ENCODE data around the gene SEMA7A.
"Not testable (repeated sequence)": the region's sequence is repeated elsewhere in the genome, so short reads cannot be mapped to it uniquely, and the experiment has no call there.

The SEMA7A gene

GRCh38 chr15:74433592-74434262 lies at the start of gene SEMA7A:
Gene SEMA7A (minus strand): TSS chr15:74433958. CDS start chr15:74433918, 40 bp downstream.
- peak; percentile 84 for DNase-seq

GRCh38 chr15:74482661-74483060 lies 48.9 kb upstream of the SEMA7A start:
- no peak for DNase-seq

- not testable (repeated sequence) for DNase-seq
Measured at GRCh38 chr15:74480364-74480763, 46.6 kb upstream of the SEMA7A start.

- not testable (repeated sequence) for DNase-seq
Measured at GRCh38 chr15:74471621-74472020, 37.9 kb upstream of the SEMA7A start.

GRCh38 chr15:74470631-74471395 lies 37.1 kb upstream of the SEMA7A start:
- DNase-seq = peak; percentile 82

GRCh38 chr15:74468341-74469032 lies 34.7 kb upstream of the SEMA7A start:
- no peak for DNase-seq

- DNase-seq = no peak
Measured at GRCh38 chr15:74466570-74466969, 32.8 kb upstream of the SEMA7A start.

- DNase-seq = no peak
Measured at GRCh38 chr15:74464897-74465296, 31.1 kb upstream of the SEMA7A start.

GRCh38 chr15:74464216-74464615 lies 30.5 kb upstream of the SEMA7A start:
- DNase-seq = peak; percentile 80

GRCh38 chr15:74463634-74464033 lies 29.9 kb upstream of the SEMA7A start:
- DNase-seq = no peak

GRCh38 chr15:74461847-74462511 lies 28.2 kb upstream of the SEMA7A start:
- DNase-seq = no peak

GRCh38 chr15:74460871-74461846 lies 27.4 kb upstream of the SEMA7A start, which contains the start of gene UBL7:
Gene UBL7 (minus strand): TSS chr15:74461160. CDS start chr15:74458867, 2,293 bp downstream.
- DNase-seq = peak; percentile 96

- peak; percentile 40 for DNase-seq
Measured at GRCh38 chr15:74460298-74460697, 26.5 kb upstream of the SEMA7A start.

GRCh38 chr15:74459798-74460197 lies 26.0 kb upstream of the SEMA7A start:
- not testable (repeated sequence) for DNase-seq

- DNase-seq = no peak
Measured at GRCh38 chr15:74458473-74458872, 24.7 kb upstream of the SEMA7A start.

GRCh38 chr15:74457036-74457435 lies 23.3 kb upstream of the SEMA7A start:
- DNase-seq = not testable (repeated sequence)

GRCh38 chr15:74454764-74455500 lies 21.2 kb upstream of the SEMA7A start:
- DNase-seq = peak; percentile 7

GRCh38 chr15:74453925-74454763 lies 20.4 kb upstream of the SEMA7A start:
- DNase-seq = peak; percentile 10

GRCh38 chr15:74451861-74452835 lies 18.4 kb upstream of the SEMA7A start:
- no peak for DNase-seq
